D341Med (cell line): Measurements from ENCODE around the gene GCSH.

Source experiments
- DNase-seq: peaks from one replicate; pipeline ENCODE4 v3.0.0; 2012; ENCODE audit warnings: low spot score

Gene GCSH

DNA sequence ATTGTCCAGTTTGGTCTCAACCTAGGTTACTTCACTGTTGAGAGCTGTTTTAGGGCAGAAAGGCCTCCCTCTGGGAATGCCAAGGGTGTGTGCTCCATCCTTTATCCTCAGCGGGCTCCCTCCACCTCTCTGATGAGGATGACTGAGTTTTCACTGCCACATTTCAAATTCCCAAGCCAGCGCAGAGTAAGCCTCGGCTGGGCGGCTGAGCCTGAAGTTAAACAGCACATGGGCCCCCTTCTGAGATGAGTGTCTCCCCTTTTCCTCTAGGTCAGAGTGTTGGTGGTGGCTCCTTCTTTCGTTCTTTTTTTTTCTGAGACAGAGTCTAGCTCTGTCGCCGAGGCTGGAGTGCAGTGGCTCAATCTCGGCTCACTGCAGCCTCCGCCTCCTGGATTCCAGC is 5.5 kb upstream of the GCSH start:
- DNase-seq: no peak

DNA sequence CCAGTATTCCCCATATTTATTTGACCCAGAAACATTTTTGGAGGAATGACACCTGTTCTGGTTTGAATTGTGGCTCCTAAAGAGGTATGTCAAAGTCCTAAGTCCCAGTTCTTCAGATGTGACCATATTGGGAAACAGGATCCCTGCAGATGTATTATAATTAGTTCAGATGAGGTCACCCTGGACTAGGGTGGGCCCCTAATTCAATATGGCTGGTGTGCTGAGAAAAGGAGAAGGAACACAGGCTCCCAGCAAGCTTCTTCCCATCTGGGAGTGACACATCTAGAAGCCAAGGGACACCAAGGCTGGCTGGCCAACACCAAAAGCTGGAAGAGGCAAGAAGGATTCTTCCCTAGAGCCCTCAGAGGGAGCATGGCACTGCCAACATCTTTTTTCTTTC is 3.8 kb upstream of the GCSH start:
- DNase-seq: no peak

DNA sequence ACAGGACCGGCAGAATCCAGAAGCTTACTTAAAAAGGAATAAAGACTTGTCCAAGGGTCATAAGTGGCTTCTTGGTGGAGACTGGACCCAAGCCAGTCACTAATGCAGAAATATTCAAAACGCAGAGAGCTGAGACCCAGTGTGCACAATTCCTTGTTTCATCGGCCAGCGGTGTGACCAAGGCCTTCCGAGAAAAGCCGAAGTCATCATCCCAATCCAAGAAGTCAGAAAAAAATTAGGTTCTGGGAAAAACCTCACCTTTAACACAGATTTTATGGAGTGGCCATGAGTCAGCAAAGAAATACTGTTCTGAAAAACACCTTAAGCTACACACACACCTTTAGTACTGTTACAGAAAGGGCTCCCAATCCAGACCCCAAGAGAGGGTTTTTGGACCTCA is 1.0 kb upstream of the GCSH start:
- DNase-seq: no peak

DNA sequence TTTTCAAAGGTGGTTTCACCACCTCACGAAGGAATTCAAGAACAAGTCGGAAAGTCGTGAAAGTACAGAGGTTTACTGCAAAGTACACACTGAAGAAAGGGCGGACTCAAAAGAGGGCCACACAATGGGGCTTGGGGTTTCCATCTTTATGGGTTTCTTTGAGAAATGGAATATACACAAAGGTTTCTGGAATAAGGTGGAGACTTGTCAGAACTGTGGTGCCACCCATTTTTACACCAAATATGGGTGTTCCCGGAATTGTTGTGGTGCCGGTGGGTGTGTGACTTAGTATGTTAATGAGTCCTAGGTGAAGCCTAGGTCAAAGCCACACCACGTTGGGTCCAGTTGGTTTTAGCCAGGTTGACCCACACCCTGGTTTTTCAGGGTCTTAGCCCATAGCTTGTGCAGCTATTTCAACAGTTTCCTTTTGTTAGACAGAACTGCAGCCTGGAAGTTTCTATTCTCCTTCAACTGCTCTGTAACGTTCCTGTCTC is 567 bp upstream of the GCSH start:
- no peak for DNase-seq

DNA sequence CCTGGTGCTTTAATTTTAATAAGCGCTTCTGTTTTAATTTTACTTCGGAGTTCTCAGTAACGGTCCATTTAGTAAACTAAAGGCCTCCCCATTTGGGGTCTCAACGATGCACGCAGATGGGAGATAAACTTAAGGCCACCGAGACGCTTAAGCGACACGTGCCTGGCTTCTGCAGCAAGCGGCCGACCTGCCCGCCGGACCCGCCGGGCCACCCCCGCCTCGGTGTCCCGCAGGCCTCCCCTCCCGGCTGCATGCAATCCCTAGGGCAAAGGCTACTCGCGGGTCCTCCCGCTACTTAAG is 592 bp downstream of the GCSH start:
- DNase-seq: no peak

DNA sequence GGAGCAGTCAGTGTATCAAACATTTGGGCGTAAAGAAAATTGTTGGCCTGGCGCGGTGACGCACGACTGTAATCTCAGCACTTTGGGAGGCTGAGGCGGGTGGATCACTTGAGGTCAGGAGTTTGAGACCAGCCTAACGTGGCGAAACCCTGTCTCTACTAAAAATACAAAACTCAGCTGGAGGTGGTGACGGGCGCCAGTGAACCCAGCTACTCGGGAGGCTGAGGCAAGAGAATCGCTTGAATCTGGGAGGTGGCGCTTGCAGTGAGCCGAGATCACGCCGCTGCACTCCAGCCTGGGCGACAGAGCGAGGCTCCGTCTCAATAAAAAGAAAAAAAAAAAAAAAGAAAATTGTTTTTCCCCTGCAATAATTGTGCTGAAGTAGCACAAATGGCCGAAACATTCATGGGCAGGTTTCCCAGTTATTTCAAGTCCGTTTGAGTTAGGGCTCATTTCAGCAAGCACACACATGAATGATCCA is 1.4 kb downstream of the GCSH start:
- DNase-seq: no peak

DNA sequence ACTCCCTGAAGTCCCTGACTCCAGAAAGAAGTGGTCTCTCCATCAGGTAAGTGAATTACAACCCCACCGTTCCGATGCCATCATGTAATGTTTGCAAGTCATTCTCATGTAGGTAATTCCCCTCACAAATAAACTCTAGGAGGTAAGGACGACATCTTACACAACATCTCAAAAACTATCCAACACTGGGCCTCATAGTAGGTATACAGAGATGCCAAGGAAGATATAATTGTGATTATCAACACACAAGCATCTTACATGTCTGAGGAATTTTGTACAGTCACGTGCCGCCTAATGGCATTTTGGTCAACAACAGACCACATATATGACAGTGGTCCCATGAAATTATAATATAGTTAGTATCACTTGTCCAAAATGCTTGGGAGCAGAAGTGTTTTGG is 7.4 kb downstream of the GCSH start:
- no peak for DNase-seq

DNA sequence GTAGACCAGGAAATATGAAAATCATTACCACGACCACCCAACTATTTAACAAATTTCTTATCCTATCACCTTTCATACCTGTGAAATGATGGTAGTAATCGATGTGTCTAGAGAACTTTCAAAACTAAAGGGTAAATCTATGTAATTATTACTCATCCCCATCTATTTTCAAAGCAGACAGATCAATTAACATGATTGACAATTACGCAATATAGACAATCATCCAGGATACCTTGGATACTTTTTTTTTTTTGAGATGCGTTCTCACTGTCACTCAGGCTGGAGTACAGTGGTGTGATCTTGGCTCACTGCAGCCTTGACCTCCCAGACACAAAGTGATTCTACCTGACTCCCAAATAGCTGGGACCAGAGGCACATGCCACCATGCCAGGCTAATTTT is 15.2 kb downstream of the GCSH start:
- DNase-seq: no peak

DNA sequence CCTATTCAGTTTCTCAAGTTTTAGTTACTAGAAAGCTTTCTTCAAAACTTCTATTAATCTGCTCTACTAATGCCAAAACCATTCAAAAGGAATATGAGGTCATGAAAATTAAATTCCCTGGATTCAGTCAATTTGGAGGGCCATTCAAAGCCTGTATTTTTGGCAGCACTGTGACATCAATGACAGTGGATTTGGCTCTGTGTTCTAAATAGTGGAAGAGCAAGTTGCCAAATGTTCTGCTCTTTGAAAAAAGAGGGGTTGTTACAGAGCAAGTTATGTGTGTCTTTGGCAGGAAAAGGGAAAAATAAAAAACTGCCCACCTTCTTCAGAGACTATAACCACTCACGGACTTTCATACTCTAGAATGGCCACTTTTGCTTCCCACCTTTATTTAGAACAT is 16.0 kb downstream of the GCSH start:
- no peak for DNase-seq

DNA sequence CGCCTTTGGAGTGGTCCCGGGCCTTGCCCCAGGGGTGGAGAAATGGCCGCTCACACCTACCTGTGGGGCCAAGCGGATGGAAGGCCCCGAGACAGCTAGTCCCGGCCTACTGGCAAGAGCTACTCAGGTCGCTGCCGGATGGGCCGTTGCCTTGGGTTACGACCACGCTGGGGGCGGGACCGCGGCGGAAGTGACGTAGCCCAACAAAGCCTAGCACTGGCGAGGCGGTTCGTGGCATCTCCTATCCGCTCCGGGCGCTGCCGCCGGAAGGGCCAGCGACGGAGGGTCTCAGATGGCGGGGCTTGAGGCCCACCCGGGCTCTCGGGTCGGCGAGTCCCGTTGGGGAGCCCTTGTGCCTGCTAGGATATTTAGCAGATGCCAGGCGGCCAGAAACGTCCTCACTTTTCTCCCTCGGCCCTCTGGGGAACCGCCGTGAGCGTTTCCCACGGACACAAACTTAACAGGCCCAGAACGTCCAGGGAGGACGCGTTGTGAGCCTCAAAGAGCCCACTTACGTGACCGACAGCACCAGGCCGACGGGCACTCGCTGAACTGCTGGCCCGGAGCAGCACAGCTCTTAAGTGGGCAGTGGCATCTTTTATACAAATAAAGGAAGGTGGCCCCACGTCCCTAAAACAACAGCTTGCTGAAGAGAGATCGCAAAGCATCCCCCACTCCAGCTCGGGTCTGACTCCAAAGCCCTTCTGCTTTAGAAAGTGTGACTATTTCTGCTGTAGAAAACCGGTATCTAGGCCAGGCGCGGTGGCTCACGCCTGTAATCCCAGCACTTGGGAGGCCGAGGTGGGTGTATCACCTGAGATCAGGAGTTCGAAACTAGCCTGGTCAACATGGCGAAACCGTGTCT is 18.9 kb downstream of the GCSH start, which contains the start of gene C16orf46:
TSS of gene C16orf46 (minus strand) at position 163 of the 865 bp plus-strand sequence. CDS start 13,283 bp downstream, outside the sequence.
- peak; percentile 95 for DNase-seq

DNA sequence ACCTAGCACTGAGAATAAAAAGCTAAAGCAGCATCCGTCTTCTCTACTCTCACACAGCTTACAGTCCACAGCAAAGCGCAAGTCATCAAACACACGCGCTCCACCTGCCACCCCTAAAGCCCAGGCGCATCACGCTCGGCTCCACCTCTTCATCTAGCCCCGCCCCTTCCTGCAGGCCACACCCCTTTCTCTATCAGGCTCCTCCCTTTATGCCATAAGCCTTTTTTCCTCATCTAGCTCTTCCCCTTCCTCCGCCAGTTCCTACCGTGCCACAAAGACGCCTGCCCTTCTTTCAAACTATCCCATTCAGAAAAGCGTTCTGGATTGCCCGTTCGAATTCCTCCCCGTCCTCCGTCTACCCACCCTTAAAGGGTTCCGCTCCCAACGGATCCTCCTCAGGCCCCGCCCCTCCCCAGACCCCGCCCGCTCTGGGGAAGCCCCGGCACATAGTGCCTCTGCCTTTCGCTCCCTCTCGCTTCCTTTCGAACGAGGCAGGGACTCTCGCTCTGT is 19.6 kb downstream of the GCSH start:
- peak; percentile 87 for DNase-seq

DNA sequence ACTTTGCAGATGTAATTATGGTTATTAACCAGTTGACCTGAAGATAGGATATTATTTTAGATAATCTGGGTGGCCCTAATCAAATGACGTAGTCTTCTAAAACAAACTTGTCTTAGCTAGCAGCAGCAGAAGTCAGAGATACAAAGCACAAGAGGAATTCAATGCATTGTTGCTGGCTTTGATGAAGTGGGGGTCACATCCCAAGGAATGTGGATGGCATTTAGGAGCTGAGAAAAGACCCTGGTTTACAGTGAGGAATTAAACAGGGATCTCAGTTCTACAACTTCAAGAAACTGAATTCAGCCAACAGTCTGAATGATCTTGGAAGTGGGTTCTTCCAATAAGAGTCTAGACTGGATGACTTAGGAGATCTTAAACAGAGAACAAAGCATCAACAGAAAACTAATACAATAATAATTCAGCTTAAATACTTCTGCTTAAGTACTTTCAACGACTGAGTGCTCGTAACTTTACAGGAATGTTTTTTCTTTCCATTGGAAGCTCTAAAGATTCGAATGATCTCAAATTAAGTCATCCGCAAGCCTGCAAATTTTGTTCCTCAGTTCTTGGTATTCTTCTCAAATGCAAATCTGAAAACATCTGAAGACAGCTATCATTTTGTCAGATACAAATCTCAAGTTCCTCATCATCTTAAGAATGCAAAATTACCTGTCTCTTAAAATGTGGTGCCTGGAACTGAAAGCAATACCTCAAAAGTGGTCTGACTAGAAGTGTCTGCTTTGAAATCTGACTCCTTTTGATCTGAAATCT is 22.4 kb downstream of the GCSH start:
- DNase-seq: no peak

DNA sequence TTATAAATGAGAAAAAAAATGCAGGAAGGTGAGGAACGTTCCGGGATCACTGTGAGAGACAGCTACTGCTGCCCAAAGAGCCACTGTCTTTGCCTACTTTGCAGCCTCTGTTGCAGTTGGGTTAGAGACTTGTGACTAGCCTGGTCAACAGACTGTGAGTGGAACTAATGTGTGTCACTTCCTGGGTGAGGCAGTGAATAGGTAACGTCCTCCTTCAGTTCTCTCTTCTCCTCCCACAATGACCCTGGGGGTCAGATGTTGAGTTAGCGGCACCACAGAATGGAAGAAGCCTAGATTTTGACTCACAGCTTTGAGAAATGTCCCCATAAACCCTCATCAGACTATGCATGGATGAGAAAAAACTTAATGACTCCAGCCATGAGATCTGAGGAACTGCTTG is 24.4 kb downstream of the GCSH start:
- no peak for DNase-seq

DNA sequence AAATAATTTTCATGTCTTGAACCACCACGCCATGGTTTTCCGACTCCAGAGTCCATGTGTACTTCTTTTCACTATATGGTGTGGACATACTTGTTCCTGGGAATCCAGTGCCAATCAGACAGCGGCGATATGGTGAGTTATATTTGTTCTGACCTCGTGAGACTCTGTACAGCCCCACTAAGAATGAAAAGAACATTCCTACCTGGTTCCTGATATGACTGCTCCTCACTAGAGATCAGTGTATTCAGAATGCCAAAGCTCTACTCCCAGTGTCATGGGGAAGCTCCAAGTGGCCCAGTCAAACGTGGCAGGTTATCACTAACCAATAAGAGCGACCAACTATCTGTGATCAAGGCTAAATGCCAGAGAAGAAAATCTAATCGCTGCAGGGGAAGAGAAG is 25.2 kb downstream of the GCSH start:
- DNase-seq: no peak

DNA sequence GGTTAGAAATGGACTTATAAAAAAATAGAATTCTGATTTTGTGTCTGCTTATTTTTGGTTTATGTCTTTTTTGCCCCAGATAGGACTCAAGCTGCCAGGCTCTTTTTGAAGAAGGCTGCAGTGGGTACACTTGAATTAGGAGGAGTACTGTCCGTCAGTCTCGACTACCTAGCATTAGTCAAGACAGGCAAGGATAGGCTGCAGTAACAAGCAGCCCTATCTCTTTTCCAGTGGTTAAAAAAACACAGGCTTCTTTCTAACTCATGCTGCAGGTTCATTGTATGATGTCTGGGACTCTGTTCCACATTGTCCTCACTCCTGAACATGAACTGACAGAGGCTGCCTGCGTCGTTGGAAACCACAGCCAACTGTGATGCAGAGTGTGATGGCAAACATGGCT is 27.1 kb downstream of the GCSH start:
- no peak for DNase-seq

DNA sequence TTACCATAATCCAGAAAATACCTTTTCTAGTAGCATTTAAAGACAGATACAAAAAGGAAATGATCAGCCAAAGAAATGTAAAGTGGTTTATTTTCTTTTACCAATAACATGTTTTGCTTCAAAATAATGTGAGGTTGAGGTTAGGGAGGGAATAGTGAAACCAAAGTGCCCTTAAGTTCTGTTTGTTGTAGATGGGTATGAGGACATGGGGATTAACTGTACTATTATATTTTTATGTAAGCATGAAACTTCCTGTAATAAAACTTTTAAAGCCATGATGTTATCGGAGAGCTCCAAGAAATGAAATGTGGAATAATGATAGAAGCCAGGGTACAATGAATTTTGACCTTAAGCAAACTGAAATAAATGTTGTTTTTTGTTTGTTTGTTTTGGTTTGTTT is 29.0 kb downstream of the GCSH start:
- DNase-seq: no peak

DNA sequence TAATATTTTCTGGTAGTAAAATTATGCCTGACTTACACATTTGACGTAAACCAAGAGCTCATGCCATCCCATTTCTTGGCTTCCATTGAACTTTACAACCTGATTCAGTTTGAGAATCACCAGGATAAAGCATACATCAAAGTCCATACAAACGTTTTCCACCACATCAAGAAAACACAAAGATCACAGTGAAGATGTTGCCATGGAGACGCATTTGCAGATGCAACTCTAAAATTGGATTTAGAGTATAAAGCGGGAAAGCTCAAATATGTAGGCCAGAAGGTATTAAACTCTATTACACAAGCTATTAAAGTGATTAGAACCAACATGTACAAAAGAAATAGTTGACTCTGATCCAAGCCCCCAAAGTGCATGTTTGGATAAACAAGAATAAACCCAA is 29.5 kb downstream of the GCSH start:
- DNase-seq: no peak

DNA sequence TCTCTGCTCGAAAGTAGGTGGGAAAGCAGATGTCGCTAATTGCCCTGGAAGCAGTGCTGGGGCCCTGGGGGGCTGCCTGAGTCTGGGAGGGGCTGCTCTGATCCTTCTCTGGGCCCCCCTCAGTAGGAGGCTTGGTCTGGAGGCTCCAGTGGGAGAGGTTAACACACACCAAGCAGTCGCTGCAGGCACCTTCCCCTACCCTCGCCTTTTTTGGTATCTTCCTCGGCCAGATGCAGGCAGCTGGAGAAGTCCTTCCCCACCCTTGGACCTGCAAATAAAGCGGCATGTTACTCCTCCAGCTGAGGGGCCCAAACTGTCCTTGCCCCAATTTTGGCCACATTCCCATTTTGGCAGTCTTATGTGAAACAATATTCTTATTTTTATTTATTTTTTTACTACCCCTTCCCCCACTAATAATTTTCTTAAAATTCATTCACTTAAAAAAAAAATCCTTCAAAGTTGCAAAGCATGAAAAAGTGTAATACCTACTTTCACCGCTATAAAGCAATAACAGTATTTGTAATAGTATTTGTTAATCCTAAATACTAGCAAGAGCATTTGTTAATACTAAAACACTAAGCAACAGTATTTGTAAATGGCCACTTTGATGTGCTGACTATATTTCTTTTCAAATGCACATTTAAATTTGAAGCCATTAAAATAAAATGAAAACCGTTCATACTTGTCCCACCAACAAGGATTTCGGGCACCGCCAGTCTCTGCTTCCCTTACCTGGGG is 34.2 kb downstream of the GCSH start:
- DNase-seq: no peak

DNA sequence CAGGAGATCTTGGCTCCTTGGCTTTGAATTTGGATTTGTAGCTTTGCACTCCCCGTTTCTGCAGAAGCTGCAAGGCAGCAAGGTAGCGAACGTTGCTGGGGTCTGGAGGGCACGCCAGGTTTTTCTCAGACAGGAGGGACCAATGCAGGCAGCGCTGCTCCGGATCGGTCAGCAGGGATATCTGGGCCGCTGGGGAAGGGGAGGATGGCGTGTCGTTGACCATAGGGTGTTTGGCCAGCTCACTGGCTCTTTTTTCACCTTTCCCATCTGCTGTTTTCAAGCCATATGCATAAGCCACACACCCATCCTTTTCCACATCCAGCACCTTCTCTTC is 34.9 kb downstream of the GCSH start:
- no peak for DNase-seq

DNA sequence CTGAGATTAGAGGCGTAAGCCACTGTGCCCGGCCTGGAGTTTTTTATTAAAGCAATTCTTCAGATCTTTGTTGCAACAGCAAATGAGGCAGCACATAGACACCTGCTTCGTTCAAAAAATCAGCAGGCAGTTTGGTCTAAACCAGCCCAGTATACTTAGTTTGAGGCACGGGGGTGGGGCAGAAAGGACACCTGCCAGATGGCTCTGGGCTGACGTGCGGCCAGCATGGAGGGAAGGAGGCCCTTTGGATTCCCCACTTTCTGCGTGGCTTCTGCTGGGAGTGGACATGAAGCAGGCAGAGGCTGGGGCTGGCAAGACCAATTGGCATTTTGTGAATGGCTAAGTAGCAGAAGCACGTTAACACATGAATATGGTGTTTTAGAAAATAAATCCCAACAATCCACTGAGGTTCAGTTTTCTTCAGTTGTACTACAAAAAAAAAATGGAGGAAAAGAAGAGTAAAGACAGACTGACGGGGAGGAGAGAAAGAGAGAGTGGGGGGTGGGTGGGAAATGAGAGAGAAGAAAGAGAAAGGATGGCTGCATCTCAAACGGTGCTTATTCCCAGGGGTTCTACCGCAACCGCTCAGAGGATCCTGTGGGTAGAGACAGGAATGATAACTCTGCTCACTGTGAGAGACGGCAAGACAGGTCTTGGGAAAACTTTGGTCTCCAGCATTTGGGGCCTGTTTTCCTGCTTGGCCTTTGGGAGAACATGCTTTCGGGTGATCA is 35.5 kb downstream of the GCSH start:
- no peak for DNase-seq

DNA sequence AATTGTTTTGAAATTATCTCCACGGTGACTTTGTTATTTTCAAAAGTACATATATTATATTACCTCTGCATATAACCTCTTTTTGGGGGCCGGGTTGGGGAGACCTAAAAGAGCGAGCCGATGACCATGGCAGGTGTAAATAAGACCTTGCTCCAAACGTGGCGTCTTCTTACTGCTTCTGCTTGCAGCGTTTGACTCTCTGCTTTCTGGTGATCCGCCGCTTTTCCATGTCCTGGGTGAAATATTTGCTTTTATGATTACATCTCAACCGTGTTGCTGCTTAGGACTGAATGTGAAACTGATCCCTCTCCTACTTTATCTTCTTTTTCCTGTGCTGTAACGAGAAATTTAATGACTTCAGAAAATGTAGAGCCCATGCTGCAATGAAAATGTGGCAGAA is 42.4 kb downstream of the GCSH start:
- no peak for DNase-seq

DNA sequence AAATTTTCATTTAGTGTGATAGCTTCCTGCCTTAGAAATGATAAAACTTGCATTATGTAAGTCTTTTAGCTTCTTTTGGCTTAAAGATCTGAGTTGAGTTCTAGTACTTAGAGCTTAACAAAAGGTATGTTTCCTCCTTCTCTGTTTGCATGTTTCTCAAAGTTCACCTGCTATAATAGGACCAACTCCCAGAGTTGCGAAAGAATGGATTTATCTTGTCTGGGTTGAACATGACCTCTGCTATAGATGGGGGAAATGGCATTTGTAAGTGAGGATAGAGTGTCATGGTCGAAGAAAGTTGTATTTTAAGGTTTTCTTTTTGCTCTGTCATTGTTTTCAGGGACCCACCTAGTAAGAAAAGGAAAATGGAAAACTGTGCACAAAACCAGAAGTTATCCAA is 53.4 kb downstream of the GCSH start:
- no peak for DNase-seq
